ENCODE data around the gene AFG3L2. TPM values are rescaled to one million over a fixed set of nuclear protein-coding genes. Genes with fewer than 3 reads are reported as not detected.

The AFG3L2 gene
- total RNA-seq, 1 donor from 2014 or later = 47.7 TPM

DNA sequence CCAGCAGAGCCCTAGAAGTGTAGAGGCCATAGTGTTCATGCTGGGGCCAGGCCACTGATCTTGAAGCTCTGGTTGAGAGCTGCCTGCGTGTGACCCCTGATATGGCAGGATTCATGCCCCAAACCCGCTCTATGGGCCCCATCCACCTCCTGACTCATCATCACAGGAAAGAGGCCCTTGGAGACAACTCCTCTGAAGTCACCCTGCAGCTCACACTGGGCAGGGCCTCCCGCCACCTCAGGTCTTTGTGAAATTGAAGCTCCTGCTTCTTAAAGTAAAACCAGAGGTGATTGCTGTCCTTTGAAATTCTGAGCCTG lies 81.0 kb downstream of the AFG3L2 start:
- H3K36me3 Mint-ChIP-seq = no peaks in the 10 kb centered on the region
- H3K4me1 Mint-ChIP-seq = peaks cover 4% of the 10 kb centered on the region
- H3K4me3 Mint-ChIP-seq = no peak overlapping the region
- no peak for DNase-seq (ENCODE audit: low spot score in 2 of 2, unreplicated experiment in 2 of 2)
- TF ChIP-seq, protein P1, sequence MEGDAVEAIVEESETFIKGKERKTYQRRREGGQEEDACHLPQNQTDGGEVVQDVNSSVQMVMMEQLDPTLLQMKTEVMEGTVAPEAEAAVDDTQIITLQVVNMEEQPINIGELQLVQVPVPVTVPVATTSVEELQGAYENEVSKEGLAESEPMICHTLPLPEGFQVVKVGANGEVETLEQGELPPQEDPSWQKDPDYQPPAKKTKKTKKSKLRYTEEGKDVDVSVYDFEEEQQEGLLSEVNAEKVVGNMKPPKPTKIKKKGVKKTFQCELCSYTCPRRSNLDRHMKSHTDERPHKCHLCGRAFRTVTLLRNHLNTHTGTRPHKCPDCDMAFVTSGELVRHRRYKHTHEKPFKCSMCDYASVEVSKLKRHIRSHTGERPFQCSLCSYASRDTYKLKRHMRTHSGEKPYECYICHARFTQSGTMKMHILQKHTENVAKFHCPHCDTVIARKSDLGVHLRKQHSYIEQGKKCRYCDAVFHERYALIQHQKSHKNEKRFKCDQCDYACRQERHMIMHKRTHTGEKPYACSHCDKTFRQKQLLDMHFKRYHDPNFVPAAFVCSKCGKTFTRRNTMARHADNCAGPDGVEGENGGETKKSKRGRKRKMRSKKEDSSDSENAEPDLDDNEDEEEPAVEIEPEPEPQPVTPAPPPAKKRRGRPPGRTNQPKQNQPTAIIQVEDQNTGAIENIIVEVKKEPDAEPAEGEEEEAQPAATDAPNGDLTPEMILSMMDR (IDR thresholded peaks at IDR 0.05; ENCODE audit: unreplicated experiment) = no peak
- no peak overlapping the region for H3K27ac Mint-ChIP-seq
- peaks cover 5% of the 10 kb centered on the region for H3K27me3 Mint-ChIP-seq (ENCODE audit: low read depth)
- H3K9me3 Mint-ChIP-seq = peaks cover 4% of the 10 kb centered on the region

DNA sequence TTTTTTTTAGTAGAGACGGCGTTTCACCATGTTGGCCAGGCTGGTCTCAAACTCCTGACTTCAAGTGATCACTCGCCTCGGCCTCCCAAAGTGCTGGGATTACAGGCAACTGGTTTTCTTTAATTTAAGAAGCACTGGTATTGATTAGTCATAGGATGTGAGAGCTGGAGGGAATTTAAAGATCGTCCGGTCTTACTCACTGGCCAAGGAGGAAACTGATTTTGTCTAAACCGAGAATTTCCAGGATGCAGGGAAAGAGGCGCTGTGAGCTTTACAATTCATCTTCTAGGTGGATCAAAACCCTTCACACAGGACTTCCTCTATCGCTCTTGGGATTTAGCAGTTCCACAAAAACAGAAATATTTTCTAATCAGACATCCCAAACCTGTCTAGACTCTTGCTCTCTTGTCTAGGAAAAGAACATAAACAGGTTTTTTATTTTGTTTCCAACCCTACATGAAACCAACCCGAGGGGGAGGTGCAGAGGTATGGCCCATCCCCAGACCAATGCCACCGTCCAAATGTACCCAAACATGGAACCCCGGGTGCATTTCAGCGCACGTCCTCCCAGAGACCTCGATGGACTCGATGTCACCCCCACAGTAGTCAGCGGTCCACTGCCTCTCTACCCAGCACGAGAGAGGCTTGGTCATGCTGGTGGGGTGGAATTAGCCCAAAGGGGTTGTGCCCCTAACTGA lies 81.5 kb downstream of the AFG3L2 start:
- TF ChIP-seq, protein P1 (IDR thresholded peaks at IDR 0.05; ENCODE audit: unreplicated experiment) = no peak

DNA sequence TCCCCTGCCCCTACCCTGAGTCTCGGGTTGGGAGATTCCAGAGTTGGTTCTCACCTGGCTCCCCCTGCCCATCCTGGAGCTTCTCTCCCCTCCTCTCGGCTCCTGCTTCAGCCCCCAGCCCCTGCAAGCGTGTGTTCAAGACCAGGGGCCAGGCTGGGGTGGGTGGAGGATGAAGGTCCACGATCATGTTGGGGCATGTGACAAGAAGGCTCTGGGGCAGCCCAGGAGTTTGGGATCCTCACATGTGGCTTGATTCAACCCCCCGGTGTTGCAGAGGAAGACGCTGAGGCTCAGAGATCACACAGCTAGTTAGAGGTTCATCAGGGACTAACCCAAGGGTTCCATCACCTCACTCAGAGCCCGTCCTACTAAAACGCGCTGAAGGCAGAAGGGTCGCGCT lies 83.2 kb downstream of the AFG3L2 start:
- H3K27me3 Mint-ChIP-seq (ENCODE audit: low read depth) = peaks cover 12% of the 10 kb centered on the region
- DNase-seq (ENCODE audit: low spot score in 2 of 2, unreplicated experiment in 2 of 2) = no peak
- TF ChIP-seq, protein P1 (IDR thresholded peaks at IDR 0.05; ENCODE audit: unreplicated experiment) = no peak
- H3K27ac Mint-ChIP-seq = no peak overlapping the region
- peaks cover 4% of the 10 kb centered on the region for H3K9me3 Mint-ChIP-seq
- H3K4me1 Mint-ChIP-seq = peaks cover 8% of the 10 kb centered on the region
- no peaks in the 10 kb centered on the region for H3K36me3 Mint-ChIP-seq
- no peak overlapping the region for H3K4me3 Mint-ChIP-seq

More for the DNA sequence above, 81.5 kb downstream of the AFG3L2 start:
- Mint-ChIP-seq H3K9me3 (peaks cover 4% of the 10 kb centered on the region), H3K27me3 (ENCODE audit: low read depth) (peaks cover 5% of the 10 kb centered on the region), H3K4me3 (no peak overlapping the region), H3K36me3 (no peaks in the 10 kb centered on the region), H3K4me1 (peaks cover 4% of the 10 kb centered on the region), H3K27ac (no peak overlapping the region)
- no peak for DNase-seq (ENCODE audit: low spot score in 2 of 2, unreplicated experiment in 2 of 2)

DNA sequence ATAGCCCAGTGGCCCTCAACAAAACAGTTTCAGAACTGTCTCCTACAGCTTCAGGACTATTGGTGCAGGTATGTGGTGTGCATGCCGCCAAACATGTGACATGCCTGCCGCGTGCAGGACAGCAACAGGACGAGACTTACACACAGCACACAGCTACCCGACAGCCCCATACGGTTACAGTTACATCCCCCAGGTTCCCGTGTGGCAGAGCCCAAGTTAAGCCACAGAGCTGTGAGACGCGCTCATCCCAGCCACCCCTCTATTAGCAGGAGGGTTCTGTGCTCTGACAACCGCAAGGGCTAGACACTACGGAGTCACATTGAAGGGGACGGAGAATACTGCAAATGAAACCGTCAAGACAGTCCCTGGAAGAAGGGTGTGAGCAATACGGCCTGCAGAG lies 85.3 kb downstream of the AFG3L2 start:
- no peak overlapping the region for H3K4me3 Mint-ChIP-seq
- peaks cover 18% of the 10 kb centered on the region for H3K4me1 Mint-ChIP-seq
- TF ChIP-seq, protein P1 (IDR thresholded peaks at IDR 0.05; ENCODE audit: unreplicated experiment) = no peak
- H3K27me3 Mint-ChIP-seq (ENCODE audit: low read depth) = peaks cover 31% of the 10 kb centered on the region
- no peak for DNase-seq (ENCODE audit: low spot score in 2 of 2, unreplicated experiment in 2 of 2)
- H3K9me3 Mint-ChIP-seq = no peaks in the 10 kb centered on the region
- no peak overlapping the region for H3K27ac Mint-ChIP-seq
- H3K36me3 Mint-ChIP-seq = no peaks in the 10 kb centered on the region

DNA sequence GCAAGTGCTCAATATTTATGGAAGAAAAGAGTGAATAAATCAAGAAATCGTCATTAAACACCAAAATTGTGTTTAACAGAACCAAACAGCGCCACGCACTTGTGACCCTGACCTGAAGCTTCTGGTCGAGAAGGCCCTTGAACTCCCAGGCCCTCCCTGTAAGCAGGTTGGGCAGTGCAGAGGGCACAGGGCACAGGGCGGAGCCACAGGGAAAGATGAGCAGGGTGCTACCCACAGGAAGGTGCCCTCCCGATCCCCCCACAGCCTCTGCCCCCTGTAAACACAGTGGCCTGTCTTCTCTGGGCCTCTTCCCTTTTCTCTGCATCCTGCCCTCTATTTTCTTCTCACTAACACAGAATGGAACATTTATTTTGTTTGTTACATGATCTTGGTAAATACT lies 85.9 kb downstream of the AFG3L2 start:
- TF ChIP-seq, protein P1 (IDR thresholded peaks at IDR 0.05; ENCODE audit: unreplicated experiment) = no peak
- no peaks in the 10 kb centered on the region for H3K9me3 Mint-ChIP-seq
- no peak overlapping the region for H3K27ac Mint-ChIP-seq
- H3K27me3 Mint-ChIP-seq (ENCODE audit: low read depth) = peaks cover 34% of the 10 kb centered on the region
- no peak overlapping the region for H3K4me3 Mint-ChIP-seq
- no peaks in the 10 kb centered on the region for H3K36me3 Mint-ChIP-seq
- no peak for DNase-seq (ENCODE audit: low spot score in 2 of 2, unreplicated experiment in 2 of 2)
- peaks cover 16% of the 10 kb centered on the region for H3K4me1 Mint-ChIP-seq

DNA sequence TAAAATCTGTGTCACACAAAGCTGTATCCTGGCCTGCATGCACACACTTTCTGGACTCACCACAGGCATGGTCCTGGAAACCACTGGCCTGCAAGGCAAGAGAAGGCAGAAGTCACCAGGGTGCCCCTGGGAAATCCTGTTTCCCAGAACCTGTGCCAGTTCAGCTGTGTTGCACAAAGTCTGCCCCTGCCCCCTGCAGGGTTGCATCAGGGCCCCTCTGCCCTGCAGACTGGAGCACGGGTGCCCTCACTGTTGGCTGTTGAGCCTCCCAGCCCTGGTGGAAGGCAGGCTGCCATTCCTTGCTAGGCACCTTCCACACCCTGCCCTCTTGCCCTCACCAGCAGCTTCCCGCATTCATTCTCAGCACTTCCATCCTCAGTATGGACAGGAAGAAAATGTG lies 86.9 kb downstream of the AFG3L2 start:
- DNase-seq (ENCODE audit: low spot score in 2 of 2, unreplicated experiment in 2 of 2) = no peak
- H3K27ac Mint-ChIP-seq = no peak overlapping the region
- TF ChIP-seq, protein P1 (IDR thresholded peaks at IDR 0.05; ENCODE audit: unreplicated experiment) = no peak
- no peak overlapping the region for H3K4me3 Mint-ChIP-seq
- H3K9me3 Mint-ChIP-seq = no peaks in the 10 kb centered on the region
- H3K4me1 Mint-ChIP-seq = peaks cover 16% of the 10 kb centered on the region
- peaks cover 34% of the 10 kb centered on the region for H3K27me3 Mint-ChIP-seq (ENCODE audit: low read depth)
- no peaks in the 10 kb centered on the region for H3K36me3 Mint-ChIP-seq
